Fibroblast of gingiva (primary cell): ENCODE measurements around the gene NTM.

Source experiments
- DNase-seq: peaks from one replicate; pipeline ENCODE4 v3.0.0-alpha.2; 2011; ENCODE audit warnings: low read depth

NTM gene

DNA sequence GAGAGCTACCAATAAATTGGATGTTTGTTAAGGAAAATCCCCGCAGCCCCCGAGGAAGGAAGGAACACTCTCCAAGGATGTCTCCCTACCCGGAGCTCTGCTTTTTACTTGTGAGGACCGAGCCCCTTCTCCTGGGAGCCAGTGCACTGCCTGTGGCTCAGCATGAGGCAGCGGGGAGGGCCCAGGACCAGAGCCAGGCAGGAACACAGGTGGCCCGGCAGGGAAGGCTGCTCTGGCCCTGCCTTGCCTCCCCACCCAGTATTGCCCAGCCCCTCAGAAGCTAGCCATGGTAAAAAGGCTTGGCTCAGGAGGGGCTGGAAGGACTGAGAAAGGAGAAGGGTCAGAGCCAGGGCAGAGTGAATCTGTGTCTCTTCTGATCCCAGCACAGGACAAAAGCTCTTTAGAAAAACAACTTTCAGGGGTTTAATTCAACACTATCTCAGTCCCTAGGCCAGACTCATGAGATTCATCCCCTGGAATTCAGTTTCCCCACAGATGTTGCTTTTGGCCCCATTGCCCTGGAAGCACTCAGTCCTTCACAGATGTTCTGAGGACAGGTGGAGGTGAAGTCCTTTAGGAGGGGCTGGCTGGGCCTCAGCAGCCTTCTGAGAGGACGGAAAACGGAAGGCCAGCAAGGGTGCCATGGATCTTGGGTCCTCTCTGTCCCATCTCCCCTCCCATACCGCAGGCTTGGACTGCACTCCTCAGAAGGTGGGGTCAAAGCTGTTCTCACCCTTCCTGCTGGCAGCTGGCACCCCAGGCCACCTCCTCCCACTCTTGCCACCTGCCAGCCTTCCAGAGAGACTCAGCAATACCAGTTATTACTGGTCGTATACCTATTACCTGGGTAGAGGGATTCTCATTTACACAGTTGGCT is 318.9 kb downstream of the NTM start:
- no peak for DNase-seq

- DNase-seq: no peak
Measured at GRCh38 chr11:131690362-131690761, 319.9 kb downstream of the NTM start.

- no peak for DNase-seq
Measured at GRCh38 chr11:131690776-131691175, 320.4 kb downstream of the NTM start.

- no peak for DNase-seq
Measured at GRCh38 chr11:131691181-131692041, 321.0 kb downstream of the NTM start.

DNA sequence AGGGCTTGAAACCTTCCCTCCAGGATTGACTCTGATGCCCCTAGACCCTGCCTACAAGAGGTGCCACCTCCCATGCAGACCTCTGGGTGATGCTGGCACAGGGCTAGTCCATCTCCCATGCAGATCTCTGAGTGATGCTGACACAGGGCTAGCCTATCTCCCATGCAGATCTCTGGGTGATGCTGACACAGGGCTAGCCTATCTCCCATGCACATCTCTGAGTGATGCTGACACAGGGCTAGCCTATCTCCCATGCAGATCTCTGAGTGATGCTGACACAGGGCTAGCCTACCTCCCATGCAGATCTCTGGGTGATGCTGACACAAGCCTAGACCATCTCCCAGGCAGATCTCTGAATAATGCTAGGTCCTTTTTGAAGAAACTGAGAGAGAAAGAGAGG is 321.7 kb downstream of the NTM start:
- DNase-seq: no peak

DNA sequence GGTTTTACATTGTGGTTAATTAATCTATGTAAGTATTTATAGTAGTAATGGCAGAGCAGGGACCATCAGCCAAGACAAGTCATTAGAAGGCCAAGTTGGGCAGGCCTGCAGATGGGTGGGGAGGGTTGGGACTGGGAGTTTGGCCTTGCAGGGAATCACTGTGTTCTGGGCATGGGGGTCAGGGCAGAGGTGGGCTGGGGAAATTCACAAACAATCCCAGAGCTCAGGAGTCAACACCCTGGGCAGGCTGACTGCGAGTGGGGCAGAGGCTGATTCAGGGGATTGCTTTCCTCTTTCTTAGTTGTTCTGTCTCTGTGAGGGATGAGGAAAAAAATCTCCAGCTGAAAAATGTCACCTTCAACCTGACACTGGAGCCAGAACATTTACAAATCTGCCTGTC is 322.5 kb downstream of the NTM start:
- no peak for DNase-seq

- no peak for DNase-seq
Measured at GRCh38 chr11:131693756-131694155, 323.3 kb downstream of the NTM start.

GRCh38 chr11:131694526-131695424 is 324.4 kb downstream of the NTM start:
- peak; percentile 62 for DNase-seq

- no peak for DNase-seq
Measured at GRCh38 chr11:131695889-131696429, 325.5 kb downstream of the NTM start.

DNA sequence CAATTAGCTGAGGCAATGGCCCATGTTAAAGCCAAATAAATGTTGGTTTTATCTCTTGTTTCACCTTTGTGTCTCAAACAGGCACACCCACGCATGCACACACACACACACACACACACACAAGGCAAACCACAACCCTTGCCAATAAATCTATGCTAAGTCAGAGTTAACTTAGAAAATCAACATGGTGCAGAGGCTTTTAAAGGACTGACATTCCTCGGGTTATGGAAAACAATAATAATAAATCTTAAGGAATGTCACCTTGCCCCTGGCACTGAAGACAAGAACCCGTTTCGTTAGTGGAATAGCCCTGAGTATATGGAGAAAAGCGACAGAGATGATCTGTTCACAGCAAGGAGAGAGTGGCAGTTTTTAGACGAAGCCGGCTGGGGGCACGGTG is 326.3 kb downstream of the NTM start:
- no peak for DNase-seq

- no peak for DNase-seq
Measured at GRCh38 chr11:131703311-131703710, 332.9 kb downstream of the NTM start.

DNA sequence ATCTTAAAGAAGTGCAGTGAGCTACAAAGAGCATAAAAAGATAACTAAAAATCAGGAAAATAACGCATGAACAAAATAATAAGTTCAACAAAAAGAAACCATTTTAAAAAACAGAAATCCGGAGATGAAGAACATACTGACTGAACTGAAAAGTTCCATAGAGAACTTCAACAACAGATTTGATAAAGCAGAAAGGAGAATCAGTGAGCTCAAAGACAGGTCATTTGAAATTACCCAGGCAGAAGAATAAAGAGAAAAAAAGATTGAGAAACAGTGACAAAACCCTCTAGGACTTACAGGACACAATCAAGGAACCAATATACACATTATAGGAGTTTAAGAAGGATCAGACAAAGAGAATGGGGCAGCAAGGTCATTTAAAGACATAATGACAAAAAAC is 334.3 kb downstream of the NTM start:
- no peak for DNase-seq

- DNase-seq: no peak
Measured at GRCh38 chr11:131710511-131710910, 340.1 kb downstream of the NTM start.

DNA sequence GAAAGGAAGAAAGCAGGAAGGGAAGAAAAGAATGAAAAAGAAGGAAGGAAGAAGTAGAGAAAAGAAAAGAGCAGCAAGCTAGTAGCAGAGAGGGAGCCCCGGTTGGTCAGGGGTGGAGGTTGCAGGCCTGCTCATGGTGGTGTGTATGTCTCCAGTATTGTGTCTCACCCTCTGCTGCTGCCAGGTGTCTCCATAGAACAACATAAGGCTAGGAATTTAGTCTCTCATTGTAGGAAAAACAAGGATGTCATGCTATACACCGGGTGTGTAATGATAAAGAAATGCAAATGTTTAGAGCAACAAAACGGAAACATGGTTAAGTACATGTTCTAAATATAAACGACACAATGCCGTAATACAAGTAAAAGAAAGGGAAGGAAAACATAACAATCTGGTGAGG is 342.5 kb downstream of the NTM start:
- DNase-seq: no peak

- DNase-seq: no peak
Measured at GRCh38 chr11:131713529-131714134, 343.2 kb downstream of the NTM start.

DNA sequence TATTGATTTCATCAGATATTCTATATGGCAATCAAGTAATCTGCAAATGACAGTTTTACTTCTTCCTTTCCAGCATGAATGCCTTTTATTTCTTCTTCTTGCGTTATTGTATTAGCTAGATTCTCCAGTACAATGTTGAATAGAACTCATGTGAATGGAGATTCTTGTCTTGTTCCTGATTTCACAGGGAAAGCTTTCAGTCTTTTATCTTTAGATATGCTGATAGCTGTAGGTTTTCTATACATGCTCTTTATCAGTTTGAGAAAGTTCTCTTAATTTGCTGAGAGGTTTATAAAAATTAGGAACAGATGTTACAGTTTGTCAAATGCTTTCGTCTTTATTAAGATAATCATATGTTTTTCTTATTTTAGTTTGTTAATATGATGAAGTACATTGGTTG is 347.2 kb downstream of the NTM start:
- no peak for DNase-seq

GRCh38 chr11:131723088-131723487 is 352.7 kb downstream of the NTM start:
- no peak for DNase-seq

DNA sequence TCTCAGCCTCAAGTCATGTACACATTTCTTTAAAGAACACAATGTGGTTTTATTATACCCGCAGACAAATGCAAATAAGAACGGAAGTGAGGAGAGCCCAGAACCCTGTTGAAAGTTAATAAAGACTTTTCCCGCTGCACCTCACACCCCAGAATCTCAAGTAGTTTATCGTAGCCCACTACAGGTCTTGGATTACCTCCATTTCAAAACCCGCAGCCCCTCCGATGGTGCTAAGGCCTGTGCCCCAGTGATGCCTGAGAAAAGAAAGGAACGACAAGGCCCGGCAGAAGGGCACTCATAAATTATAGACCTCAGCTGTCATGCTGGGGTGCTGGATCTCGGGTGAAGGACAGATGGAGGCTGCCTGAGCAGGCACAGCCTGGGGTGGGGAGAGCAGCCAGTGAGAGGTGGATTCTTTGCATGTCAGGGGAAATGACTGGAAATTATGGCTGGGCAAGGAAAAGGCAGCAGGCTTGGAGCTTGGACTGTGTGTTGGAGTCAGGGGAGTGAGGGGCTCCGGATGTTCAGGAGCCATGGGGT is 354.1 kb downstream of the NTM start:
- no peak for DNase-seq

- DNase-seq: no peak
Measured at GRCh38 chr11:131734871-131735270, 364.5 kb downstream of the NTM start.

DNA sequence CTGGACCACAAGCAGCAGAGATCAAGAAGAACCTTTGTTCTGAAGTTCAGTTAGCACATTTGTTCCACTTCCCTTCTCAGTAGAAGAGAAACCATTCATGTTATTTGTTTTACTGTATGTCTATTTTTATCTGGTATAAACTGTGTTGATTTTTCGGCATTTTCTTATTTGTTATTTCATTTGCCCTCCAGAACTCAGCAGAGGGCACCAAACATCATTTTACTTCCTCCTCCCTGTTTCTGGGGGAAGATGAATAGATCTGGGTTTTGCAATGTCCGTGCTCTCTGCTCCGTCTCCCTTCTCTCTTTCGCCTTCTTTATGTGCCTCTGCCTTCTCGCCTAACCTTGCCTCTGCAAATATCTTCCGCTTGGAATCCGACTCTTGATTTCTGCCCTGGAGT is 366.9 kb downstream of the NTM start:
- peak; percentile 56 for DNase-seq

DNA sequence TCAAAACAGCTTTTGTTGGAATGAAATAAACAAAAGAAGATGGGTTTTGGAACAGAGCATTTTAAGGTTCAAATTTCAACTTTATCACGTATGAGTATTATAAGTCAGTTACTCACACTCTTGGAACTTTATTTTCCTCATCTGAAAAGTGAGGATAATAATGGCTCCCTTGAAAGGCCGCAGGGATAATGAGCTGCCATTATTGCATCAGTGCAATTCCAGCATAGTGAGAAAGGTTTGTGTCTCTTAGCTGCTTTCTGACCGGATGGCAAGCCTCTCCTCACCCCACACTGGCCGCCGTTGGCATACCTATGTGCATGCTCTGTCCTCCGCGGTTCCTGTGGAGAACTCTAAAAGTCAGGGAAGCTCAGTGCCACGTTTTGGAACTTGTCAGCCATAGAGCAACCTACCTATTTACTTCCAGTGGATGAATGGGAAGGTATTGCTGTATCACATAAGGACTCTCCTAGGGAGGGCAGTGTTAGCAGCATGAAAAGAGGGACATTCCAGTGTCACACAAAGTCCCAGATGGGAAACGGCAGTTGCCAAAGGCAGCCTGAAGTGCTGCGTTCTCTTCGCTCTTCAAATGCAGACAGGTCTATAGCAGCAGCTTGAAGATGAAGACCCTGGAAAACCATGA is 368.9 kb downstream of the NTM start:
- no peak for DNase-seq
